Hepatocyte (in vitro differentiated cells): ENCODE results near the gene LHFPL2. TPM values are rescaled to one million over a fixed set of nuclear protein-coding genes. Genes with fewer than 3 reads are reported as not detected.
"Not testable (repeated sequence)": the region's sequence is repeated elsewhere in the genome, so short reads cannot be mapped to it uniquely, and the experiment has no call there.

Source experiments
- DNase-seq: peaks from one replicate; pipeline ENCODE4 v3.0.0-alpha.2; 2016; ENCODE audit warnings: low spot score
- H2AFZ ChIP-seq: fragments of 200-600 bp; sonication (generic); 2 replicates; pipeline ENCODE4 v1.6.0; 2016; ENCODE audit warnings: antibody characterized with exemption, mild to moderate bottlenecking
- H3K27ac ChIP-seq: fragments of 200-600 bp; sonication (generic); 2 replicates; pipeline ENCODE4 v1.5.1; 2016; ENCODE audit warnings: mild to moderate bottlenecking
- H3K27me3 ChIP-seq: fragments of 200-600 bp; sonication (generic); 2 replicates; pipeline ENCODE4 v1.6.1; 2016
- H3K36me3 ChIP-seq: fragments of 200-600 bp; sonication (generic); replicated peaks from 2 replicates; pipeline ENCODE4 v1.5.1; 2016; ENCODE audit warnings: low read depth; ENCODE audit not compliant: insufficient read depth
- H3K4me1 ChIP-seq: fragments of 200-600 bp; sonication (generic); 2 replicates; pipeline ENCODE4 v1.5.1; 2016; ENCODE audit warnings: mild to moderate bottlenecking, moderate library complexity; ENCODE audit not compliant: insufficient read depth
- H3K4me2 ChIP-seq: fragments of 200-600 bp; sonication (generic); 2 replicates; pipeline ENCODE4 v1.6.0; 2016
- H3K4me3 ChIP-seq: fragments of 200-600 bp; sonication (generic); 2 replicates; pipeline ENCODE4 v1.5.1; 2016; ENCODE audit warnings: mild to moderate bottlenecking
- H3K79me2 ChIP-seq: fragments of 200-600 bp; sonication (generic); 2 replicates; pipeline ENCODE4 v1.6.0; 2017; ENCODE audit warnings: mild to moderate bottlenecking
- H3K9me2 ChIP-seq: fragments of 200-600 bp; sonication (generic); replicated peaks from 2 replicates; pipeline ENCODE4 v1.6.0; 2017; ENCODE audit warnings: mild to moderate bottlenecking; ENCODE audit not compliant: insufficient read depth
- H3K9me3 ChIP-seq: fragments of 200-600 bp; sonication (generic); 2 replicates; pipeline ENCODE4 v1.5.1; 2016; ENCODE audit warnings: low read depth, mild to moderate bottlenecking
- H4K20me1 ChIP-seq: fragments of 200-600 bp; sonication (generic); 2 replicates; pipeline ENCODE4 v1.6.0; 2016; ENCODE audit warnings: mild to moderate bottlenecking; ENCODE audit not compliant: insufficient read depth, poor library complexity, severe bottlenecking
- EZH2 ChIP-seq: fragments of 200-600 bp; sonication (generic); IDR thresholded peaks from 2 replicates; pipeline ENCODE4 v1.6.1; 2016; ENCODE audit warnings: antibody characterized with exemption, mild to moderate bottlenecking, borderline replicate concordance
- EZH2phosphoT487 ChIP-seq: fragments of 200-600 bp; sonication (generic); IDR thresholded peaks from one replicate; pipeline ENCODE4 v1.6.1; 2018; ENCODE audit warnings: antibody characterized with exemption, mild to moderate bottlenecking, low read depth, moderate library complexity; ENCODE audit not compliant: unreplicated experiment, severe bottlenecking
- WGBS: methylation state at CpG from one replicate; pipeline ENCODE4 v1.1.6; 2016; ENCODE audit warnings: low lambda C conversion rate; ENCODE audit errors: missing lambda C conversion rate; 5-methylcytosine and 5-hydroxymethylcytosine counted together
- polyA plus RNA-seq: library from polyadenylated mRNA; unstranded; fragments of >200 nt; fragmentation: Nextera tagmentation; extraction: Ambion mirVana; gene quantifications from 2 replicates; pipeline ENCODE4 v1.2.1, GENCODE V29; 2016
- total RNA-seq: library from RNA; depleted of rRNA; stranded (reverse); fragments of >200 nt; gene quantifications from 2 replicates; pipeline ENCODE4 v1.2.3, GENCODE V29; 2014
- TF ChIP-seq, protein P1 (sequence below): fragments of 200-600 bp; sonication (generic); IDR thresholded peaks from 2 replicates; pipeline ENCODE4 v1.5.1; 2016; ENCODE audit warnings: antibody characterized with exemption, mild to moderate bottlenecking; ENCODE audit not compliant: poor library complexity

The LHFPL2 gene
- total and polyA plus RNA-seq, 2 experiments from 2014 or later: 15.6 to 39.9 TPM

DNA sequence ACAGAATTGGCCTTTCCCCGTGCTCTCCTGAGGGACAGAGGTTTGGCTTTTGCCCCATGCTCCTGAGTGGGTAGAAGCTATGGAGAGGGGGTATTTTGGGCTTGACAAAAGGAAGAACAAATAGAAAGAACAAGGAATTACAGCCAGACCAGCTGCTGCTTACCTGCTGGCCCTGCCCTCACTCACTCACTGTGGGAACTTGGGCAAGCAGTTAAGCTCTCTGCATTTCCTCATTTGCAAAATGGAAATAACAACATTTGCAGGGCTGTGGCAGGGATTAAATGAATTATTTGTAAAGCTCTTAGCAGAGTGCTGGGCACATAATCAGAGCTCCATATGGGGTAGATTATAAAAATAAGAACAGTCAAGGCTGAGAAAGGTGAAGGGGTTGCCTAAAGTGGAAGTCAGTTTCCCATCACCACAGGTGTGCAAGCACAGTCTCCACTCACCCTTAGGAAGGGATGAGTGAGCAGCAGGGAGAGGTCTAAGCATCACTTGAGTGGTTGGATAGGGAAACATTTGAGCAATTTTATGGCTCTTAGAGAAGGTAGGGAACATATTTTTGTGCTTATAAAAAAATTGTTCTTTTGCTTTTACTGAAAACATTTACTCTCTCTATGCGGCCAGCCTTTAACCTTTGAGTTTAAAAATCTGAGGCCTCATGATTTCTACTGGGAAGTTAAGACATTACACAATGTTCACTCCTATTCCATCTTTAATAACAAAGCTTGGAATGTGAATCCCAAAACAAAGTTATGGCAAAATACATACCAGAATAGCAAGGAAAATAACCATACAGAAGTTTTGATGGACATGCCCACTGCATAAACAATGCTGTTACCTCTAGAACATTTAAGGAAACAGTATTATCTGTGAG is 42.8 kb upstream of the LHFPL2 start:
- H3K27ac ChIP-seq: peak overlapping the region; percentile 33
- 72% methylated on average over 2 of the region's 2 CpGs for WGBS
- H3K4me1 ChIP-seq: peaks cover 11% of the 10 kb centered on the region

GRCh38 chr5:78690253-78690972 is 41.8 kb upstream of the LHFPL2 start:
- Histone ChIP-seq H3K79me2 (no peaks in the 10 kb centered on the region), H3K4me1 (peaks cover 11% of the 10 kb centered on the region), H4K20me1 (no peaks in the 10 kb centered on the region), H3K9me2 (no peaks in the 10 kb centered on the region), H3K9me3 (no peaks in the 10 kb centered on the region), H3K27me3 (no peaks in the 10 kb centered on the region), H3K4me3 (no peak overlapping the region), H3K4me2 (peak overlapping the region; percentile 11), H3K27ac (peak overlapping the region; percentile 33), H3K36me3 (no peaks in the 10 kb centered on the region), H2AFZ (no peak overlapping the region)
- DNase-seq: no peak
- WGBS: 46% methylated on average over 4 of the region's 4 CpGs
- TF ChIP-seq, protein P1, sequence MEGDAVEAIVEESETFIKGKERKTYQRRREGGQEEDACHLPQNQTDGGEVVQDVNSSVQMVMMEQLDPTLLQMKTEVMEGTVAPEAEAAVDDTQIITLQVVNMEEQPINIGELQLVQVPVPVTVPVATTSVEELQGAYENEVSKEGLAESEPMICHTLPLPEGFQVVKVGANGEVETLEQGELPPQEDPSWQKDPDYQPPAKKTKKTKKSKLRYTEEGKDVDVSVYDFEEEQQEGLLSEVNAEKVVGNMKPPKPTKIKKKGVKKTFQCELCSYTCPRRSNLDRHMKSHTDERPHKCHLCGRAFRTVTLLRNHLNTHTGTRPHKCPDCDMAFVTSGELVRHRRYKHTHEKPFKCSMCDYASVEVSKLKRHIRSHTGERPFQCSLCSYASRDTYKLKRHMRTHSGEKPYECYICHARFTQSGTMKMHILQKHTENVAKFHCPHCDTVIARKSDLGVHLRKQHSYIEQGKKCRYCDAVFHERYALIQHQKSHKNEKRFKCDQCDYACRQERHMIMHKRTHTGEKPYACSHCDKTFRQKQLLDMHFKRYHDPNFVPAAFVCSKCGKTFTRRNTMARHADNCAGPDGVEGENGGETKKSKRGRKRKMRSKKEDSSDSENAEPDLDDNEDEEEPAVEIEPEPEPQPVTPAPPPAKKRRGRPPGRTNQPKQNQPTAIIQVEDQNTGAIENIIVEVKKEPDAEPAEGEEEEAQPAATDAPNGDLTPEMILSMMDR: no peak

More for the DNA sequence above, 42.8 kb upstream of the LHFPL2 start:
- no peaks in the 10 kb centered on the region for H3K9me2 ChIP-seq
- H3K27me3 ChIP-seq: no peaks in the 10 kb centered on the region
- H3K36me3 ChIP-seq: no peaks in the 10 kb centered on the region
- TF ChIP-seq, protein P1: no peak
- TF ChIP-seq EZH2phosphoT487 (no peak), EZH2 (no peak)
- no peaks in the 10 kb centered on the region for H3K9me3 ChIP-seq
- H2AFZ ChIP-seq: no peak overlapping the region
- DNase-seq: no peak
- no peak overlapping the region for H3K4me2 ChIP-seq
- no peak overlapping the region for H3K4me3 ChIP-seq
- H3K79me2 ChIP-seq: no peaks in the 10 kb centered on the region
- H4K20me1 ChIP-seq: no peaks in the 10 kb centered on the region

DNA sequence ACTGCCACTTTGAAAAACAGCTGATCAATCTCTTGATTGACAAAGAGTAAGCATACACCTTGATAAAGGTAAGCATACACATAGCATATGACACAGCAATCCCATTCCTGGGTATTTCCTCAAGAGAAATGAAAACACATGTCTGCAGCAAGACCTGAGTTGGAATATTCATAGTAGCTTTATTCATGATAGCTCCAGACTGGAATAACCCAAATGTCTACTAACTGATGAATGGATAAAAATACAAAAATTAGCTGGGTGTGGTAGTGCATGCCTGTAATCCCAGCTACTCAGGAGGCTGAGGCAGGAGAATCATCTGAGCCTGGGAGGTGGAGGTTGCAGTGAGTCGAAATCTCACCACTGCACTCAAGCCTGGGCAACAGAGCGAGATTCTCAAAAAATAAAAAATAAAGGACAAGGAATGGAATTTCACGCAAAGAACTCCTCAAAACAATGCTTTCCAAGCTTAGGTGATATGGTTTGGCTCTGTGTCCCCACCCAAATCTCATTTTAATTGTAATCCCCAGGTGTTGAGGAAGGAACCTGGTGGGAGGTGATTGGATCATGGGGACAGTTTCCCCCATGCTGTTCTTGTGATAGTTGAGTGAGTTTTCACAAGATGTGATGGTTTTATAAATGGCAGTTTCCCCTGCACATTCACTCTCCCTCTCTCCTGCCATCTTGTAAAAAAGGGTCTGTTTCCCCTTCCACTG is 41.1 kb upstream of the LHFPL2 start:
- no peaks in the 10 kb centered on the region for H3K9me2 ChIP-seq
- no peaks in the 10 kb centered on the region for H3K36me3 ChIP-seq
- no peaks in the 10 kb centered on the region for H3K27me3 ChIP-seq
- no peaks in the 10 kb centered on the region for H4K20me1 ChIP-seq
- H3K4me1 ChIP-seq: peaks cover 11% of the 10 kb centered on the region
- H3K4me2 ChIP-seq: no peak overlapping the region
- H2AFZ ChIP-seq: no peak overlapping the region
- H3K79me2 ChIP-seq: no peaks in the 10 kb centered on the region
- H3K9me3 ChIP-seq: no peaks in the 10 kb centered on the region
- 95% methylated on average over 3 of the region's 3 CpGs for WGBS
- H3K27ac ChIP-seq: no peak overlapping the region
- TF ChIP-seq, protein P1: no peak
- no peak for TF ChIP-seq EZH2phosphoT487
- TF ChIP-seq EZH2: no peak
- no peak for DNase-seq
- H3K4me3 ChIP-seq: no peak overlapping the region

GRCh38 chr5:78687514-78687913 is 38.9 kb upstream of the LHFPL2 start:
- not testable (repeated sequence) for H3K9me3 ChIP-seq, H3K79me2 ChIP-seq, H3K27ac ChIP-seq, DNase-seq, H3K4me3 ChIP-seq, H3K27me3 ChIP-seq, H3K36me3 ChIP-seq, H3K9me2 ChIP-seq, H2AFZ ChIP-seq, H4K20me1 ChIP-seq, H3K4me2 ChIP-seq
- 95% methylated on average over 4 of the region's 4 CpGs for WGBS
- H3K4me1 ChIP-seq: peaks cover 11% of the 10 kb centered on the region

- not testable (repeated sequence) for H3K27ac ChIP-seq, DNase-seq, H3K4me1 ChIP-seq, H3K4me3 ChIP-seq, H3K4me2 ChIP-seq, H3K79me2 ChIP-seq, H3K9me3 ChIP-seq, H3K9me2 ChIP-seq, H3K36me3 ChIP-seq, H4K20me1 ChIP-seq, H2AFZ ChIP-seq, H3K27me3 ChIP-seq
- WGBS: 94% methylated on average over 5 of the region's 5 CpGs
These were observed 35.3 kb upstream of the LHFPL2 start for GRCh38 chr5:78683905-78684304.
